ENCODE measurements around the gene IL21R.

- TF ChIP-seq, protein P1, sequence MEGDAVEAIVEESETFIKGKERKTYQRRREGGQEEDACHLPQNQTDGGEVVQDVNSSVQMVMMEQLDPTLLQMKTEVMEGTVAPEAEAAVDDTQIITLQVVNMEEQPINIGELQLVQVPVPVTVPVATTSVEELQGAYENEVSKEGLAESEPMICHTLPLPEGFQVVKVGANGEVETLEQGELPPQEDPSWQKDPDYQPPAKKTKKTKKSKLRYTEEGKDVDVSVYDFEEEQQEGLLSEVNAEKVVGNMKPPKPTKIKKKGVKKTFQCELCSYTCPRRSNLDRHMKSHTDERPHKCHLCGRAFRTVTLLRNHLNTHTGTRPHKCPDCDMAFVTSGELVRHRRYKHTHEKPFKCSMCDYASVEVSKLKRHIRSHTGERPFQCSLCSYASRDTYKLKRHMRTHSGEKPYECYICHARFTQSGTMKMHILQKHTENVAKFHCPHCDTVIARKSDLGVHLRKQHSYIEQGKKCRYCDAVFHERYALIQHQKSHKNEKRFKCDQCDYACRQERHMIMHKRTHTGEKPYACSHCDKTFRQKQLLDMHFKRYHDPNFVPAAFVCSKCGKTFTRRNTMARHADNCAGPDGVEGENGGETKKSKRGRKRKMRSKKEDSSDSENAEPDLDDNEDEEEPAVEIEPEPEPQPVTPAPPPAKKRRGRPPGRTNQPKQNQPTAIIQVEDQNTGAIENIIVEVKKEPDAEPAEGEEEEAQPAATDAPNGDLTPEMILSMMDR (IDR thresholded peaks at IDR 0.05): no peak
- TF ChIP-seq EZH2 (IDR thresholded peaks at IDR 0.05; ENCODE audit: borderline replicate concordance, insufficient read depth, low read depth, low read length, poor library complexity, severe bottlenecking): no peak
Measured at GRCh38 chr16:27452569-27453493, 50.9 kb downstream of the IL21R start.
